ENCODE results near the gene SLC35E1. TPM values are rescaled to one million over a fixed set of nuclear protein-coding genes. Genes with fewer than 3 reads are reported as not detected.

SLC35E1 gene
- total RNA-seq, 4 donors from 2014 or later, result 31.0 to 56.1 (median 42.8) TPM

DNA sequence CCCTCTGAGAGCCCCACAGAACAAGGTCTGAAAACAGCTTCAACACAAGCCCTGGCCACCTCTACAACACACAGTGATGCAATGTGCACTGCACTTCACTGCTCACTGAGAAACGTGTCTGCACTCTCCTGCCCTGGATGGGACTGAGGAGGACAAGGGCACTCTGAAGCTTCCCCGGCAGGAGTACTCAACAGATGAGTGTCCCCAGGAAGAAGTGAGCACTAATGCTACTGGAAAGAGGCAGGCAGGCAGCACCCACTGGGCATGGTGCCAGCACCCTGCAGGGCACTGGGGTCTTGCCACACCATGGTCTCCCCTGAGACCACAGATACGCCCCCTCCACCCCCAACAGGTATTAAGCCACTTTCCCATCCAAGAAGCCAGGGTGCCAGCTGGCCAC, 17.7 kb upstream of the SLC35E1 start:
- TF ChIP-seq POLR2A (IDR thresholded peaks at IDR 0.05) (no peak), POLR2AphosphoS5 (IDR thresholded peaks at IDR 0.05) (no peak), EP300 (IDR thresholded peaks at IDR 0.05; ENCODE audit: low read depth) (no peak)
- TF ChIP-seq, protein P1, sequence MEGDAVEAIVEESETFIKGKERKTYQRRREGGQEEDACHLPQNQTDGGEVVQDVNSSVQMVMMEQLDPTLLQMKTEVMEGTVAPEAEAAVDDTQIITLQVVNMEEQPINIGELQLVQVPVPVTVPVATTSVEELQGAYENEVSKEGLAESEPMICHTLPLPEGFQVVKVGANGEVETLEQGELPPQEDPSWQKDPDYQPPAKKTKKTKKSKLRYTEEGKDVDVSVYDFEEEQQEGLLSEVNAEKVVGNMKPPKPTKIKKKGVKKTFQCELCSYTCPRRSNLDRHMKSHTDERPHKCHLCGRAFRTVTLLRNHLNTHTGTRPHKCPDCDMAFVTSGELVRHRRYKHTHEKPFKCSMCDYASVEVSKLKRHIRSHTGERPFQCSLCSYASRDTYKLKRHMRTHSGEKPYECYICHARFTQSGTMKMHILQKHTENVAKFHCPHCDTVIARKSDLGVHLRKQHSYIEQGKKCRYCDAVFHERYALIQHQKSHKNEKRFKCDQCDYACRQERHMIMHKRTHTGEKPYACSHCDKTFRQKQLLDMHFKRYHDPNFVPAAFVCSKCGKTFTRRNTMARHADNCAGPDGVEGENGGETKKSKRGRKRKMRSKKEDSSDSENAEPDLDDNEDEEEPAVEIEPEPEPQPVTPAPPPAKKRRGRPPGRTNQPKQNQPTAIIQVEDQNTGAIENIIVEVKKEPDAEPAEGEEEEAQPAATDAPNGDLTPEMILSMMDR (IDR thresholded peaks at IDR 0.05), result no peak
- no peak overlapping the region for H3K4me3 ChIP-seq
- intact Hi-C loops (cut with DNase I; ENCODE audit: low total_unique reads), result no loop called here
- peaks cover 26 to 82% (median 52%) of the 10 kb centered on the region in 4 donors for H3K4me1 ChIP-seq
- no peaks in the 10 kb centered on the region for H3K27me3 ChIP-seq
- H3K9me3 ChIP-seq, result no peaks in the 10 kb centered on the region
- WGBS, 2 donors (ENCODE audit: low coverage in 1 of 2), result 41% methylated on average over 3 of the region's 3 CpGs; no CpG with 5 or more reads in 1 of the 2 donors
- no peak overlapping the region for H3K27ac ChIP-seq
- in situ Hi-C loops (cut with MboI; ENCODE audit: low pct_ligation_motif_present in 1 of 4, low pct_unique_long_range_greater_than_20kb in 1 of 4, low sequenced_read_pairs in 3 of 4), result no loop called here
- H3K36me3 ChIP-seq, result no peaks in the 10 kb centered on the region
- DNase-seq, result no peak

GRCh38 chr19:16588824-16589577, 16.8 kb upstream of the SLC35E1 start:
- Histone ChIP-seq H3K27ac (peak overlapping the region; percentile 67 to 86 (median 76)), H3K4me1 (peaks cover 34 to 83% (median 60%) of the 10 kb centered on the region in 4 donors), H3K9me3 (no peaks in the 10 kb centered on the region), H3K36me3 (no peaks in the 10 kb centered on the region), H3K27me3 (no peaks in the 10 kb centered on the region), H3K4me3 (no peak overlapping the region)
- WGBS, 2 donors (ENCODE audit: low coverage in 1 of 2), result 33 to 75% methylated on average over 1 to 11 of the region's 11 CpGs
- intact Hi-C loops (cut with DNase I; ENCODE audit: low total_unique reads) (no loop called here), in situ Hi-C loops (cut with MboI; ENCODE audit: low pct_ligation_motif_present in 1 of 4, low pct_unique_long_range_greater_than_20kb in 1 of 4, low sequenced_read_pairs in 3 of 4) (no loop called here)
- TF ChIP-seq POLR2AphosphoS5 (IDR thresholded peaks at IDR 0.05) (no peak), EP300 (IDR thresholded peaks at IDR 0.05; ENCODE audit: low read depth) (no peak), POLR2A (IDR thresholded peaks at IDR 0.05) (no peak)
- TF ChIP-seq, protein P1 (IDR thresholded peaks at IDR 0.05), result no peak
- no peak for DNase-seq

DNA sequence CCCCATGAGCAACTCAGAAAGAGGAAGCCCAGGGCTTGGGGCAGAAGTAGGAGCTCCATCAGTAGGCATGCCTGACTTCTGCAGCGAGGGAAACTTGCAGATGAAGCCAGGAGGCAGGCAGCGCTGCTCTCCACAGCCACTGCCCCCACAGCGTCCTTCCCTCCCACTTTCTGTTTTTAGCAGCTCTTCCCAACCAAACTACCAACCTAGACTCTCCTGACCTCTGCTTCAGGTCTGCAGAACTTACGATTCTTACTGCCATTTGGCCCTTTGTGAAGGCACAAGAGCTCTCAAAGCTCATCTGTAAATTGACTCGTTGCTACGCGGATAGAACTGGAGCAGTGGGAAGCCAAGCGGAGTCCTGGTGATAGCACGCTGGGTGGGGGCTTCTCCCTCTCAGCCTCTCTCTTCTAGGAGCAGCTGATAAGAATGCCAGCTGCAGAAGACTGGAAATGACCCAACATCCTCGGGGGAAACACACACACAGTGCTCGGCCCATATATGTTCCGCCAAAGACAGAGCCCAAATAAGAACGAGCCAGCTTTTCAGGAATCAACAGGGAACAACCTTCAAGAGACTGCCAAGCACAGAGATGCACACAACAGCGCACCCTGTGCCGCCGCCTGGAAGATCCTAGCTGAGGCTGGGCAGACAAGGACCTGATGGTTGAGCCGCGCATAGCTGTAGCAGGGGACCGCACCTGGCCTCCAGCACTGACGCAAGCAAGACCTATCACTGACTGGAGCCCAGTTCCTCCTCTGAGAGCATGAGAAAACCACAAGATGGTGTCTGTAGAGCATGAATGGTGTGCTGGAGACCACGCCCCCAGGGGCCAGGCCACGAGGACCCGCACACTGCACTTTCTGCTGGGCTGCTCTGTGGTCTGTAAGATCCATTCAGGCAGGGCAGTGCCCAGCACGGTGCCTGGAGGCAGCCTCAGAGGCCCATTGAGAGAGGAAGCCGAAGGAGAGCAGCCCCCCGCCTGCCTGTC, 15.9 kb upstream of the SLC35E1 start:
- Histone ChIP-seq H3K27me3 (no peaks in the 10 kb centered on the region), H3K36me3 (no peaks in the 10 kb centered on the region), H3K27ac (peak overlapping the region; percentile 67 to 86 (median 76)), H3K4me1 (peaks cover 42 to 88% (median 69%) of the 10 kb centered on the region in 4 donors), H3K4me3 (peak overlapping the region in 1 of 4 donors; percentile 25), H3K9me3 (no peaks in the 10 kb centered on the region)
- in situ Hi-C loops (cut with MboI; ENCODE audit: low pct_ligation_motif_present in 1 of 4, low pct_unique_long_range_greater_than_20kb in 1 of 4, low sequenced_read_pairs in 3 of 4), result no loop called here
- WGBS, 2 donors (ENCODE audit: low coverage in 1 of 2), result 57% methylated on average over 26 of the region's 26 CpGs; no CpG with 5 or more reads in 1 of the 2 donors
- intact Hi-C loops (cut with DNase I; ENCODE audit: low total_unique reads), result no loop called here
- TF ChIP-seq, protein P1 (IDR thresholded peaks at IDR 0.05), result no peak
- TF ChIP-seq EP300 (IDR thresholded peaks at IDR 0.05; ENCODE audit: low read depth), result no peak
- TF ChIP-seq POLR2A (IDR thresholded peaks at IDR 0.05), result peak; percentile 33
- TF ChIP-seq POLR2AphosphoS5 (IDR thresholded peaks at IDR 0.05), result peak in 2 of 3 donors; percentile 33 to 51
- DNase-seq, result peak; percentile 79

All from transverse colon (tissue), 4 donors.